GM12878 (cell line): ENCODE results near the gene CCDC24. TPM values are rescaled to one million over a fixed set of nuclear protein-coding genes. Genes with fewer than 3 reads are reported as not detected.

Experiments used
- ASH2L ChIP-seq: fragments of 300-600, 200-600 bp; sonication (generic); IDR thresholded peaks from 2 replicates; pipeline ENCODE4 v1.6.1; 2017; ENCODE audit warnings: low read depth, mild to moderate bottlenecking, borderline replicate concordance
- BRCA1 ChIP-seq: IDR thresholded peaks from 2 replicates; pipeline ENCODE4 v1.6.1; 2011; ENCODE audit warnings: low read depth, low read length, improper control_type of control experiment
- CBX5 ChIP-seq: sonication (generic); IDR thresholded peaks from 2 replicates; pipeline ENCODE4 v1.6.1; 2016; ENCODE audit warnings: low read depth, moderate library complexity, mild to moderate bottlenecking, inconsistent platforms
- TCF3 ChIP-seq: IDR thresholded peaks from 2 replicates; pipeline ENCODE4 v1.6.1; 2012; ENCODE audit warnings: low read depth, mild to moderate bottlenecking, low read length, borderline replicate concordance; ENCODE audit not compliant: insufficient read depth
- polyA plus RNA-seq, 11 experiments: library from polyadenylated mRNA; depleted of rRNA in 4 of 11; unstranded in 6 of 11; stranded (reverse) in 5 of 11; fragments of >200 nt; fragmentation: Nextera tagmentation in 4 of 11; fragmentation: Illumina TruSeq in 1 of 11; extraction: Ambion mirVana in 4 of 11; extraction: Trizol in 1 of 11; gene quantifications; 1 replicate in 1 of 11; 2 replicates in 10 of 11; pipeline versions ENCODE4 v1.2.1 to v1.2.3, GENCODE V29; 2011 to 2016; ENCODE audit warnings: inconsistent platforms in 2 of 11, missing spikeins in 2 of 11, low read depth in 1 of 11
- total RNA-seq, 4 experiments: library from RNA; depleted of rRNA in 3 of 4; stranded (reverse); fragments of >200 nt in 3 of 4; fragmentation: Illumina TruSeq in 1 of 4; extraction: Trizol in 1 of 4; gene quantifications; 2 replicates each; pipeline versions ENCODE4 v1.2.1 to v1.2.3, GENCODE V29; 2013 to 2021
- TF ChIP-seq, protein P1 (sequence below): fragments of 450-650 bp; IDR thresholded peaks from 2 replicates; pipeline ENCODE4 v1.6.1; 2017; ENCODE audit warnings: mild to moderate bottlenecking, moderate library complexity
- TF ChIP-seq, protein P2 (sequence below): fragments of 450-650 bp; IDR thresholded peaks from 2 replicates; pipeline ENCODE4 v1.6.1; 2017; ENCODE audit warnings: antibody characterized with exemption, mild to moderate bottlenecking, moderate library complexity
- TF ChIP-seq, protein P3 (sequence below): IDR thresholded peaks from 2 replicates; pipeline ENCODE4 v1.6.1; 2011; ENCODE audit warnings: mild to moderate bottlenecking, low read depth, low read length, moderate library complexity; ENCODE audit not compliant: insufficient replicate concordance
- TF ChIP-seq, protein P4 (sequence below): fragments of 150-350 bp; IDR thresholded peaks from 2 replicates; pipeline ENCODE4 v1.6.1; 2016; ENCODE audit warnings: low read depth, low read length

Gene CCDC24
- total and polyA plus RNA-seq, 10 of the 15 experiments (the other 5 are each of a cell fraction or from before 2014, with no cell fraction given) = 0.18 to 3.1 (median 1.6) TPM; not detected in 1

DNA sequence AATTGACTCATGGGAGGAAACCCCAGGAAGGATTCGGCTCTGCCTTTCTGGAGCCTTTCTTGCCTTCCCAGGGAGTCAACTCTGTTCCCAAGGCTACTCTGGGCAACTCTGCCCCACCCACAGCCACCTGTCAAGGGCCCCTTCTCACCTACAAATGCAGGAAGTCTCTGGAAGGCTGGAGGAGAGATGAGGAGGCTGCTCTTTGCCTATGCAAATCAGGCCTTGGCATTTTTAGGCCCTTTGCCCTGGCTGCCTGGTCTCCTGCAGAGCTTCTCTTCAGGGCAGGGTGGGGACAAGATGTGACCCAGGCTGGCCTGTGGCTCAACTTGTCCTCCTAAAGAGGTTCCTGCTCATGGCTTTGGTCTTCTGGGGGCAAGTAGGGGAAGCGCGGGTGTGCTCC lies 34.4 kb downstream of the CCDC24 start (continued):
- TF ChIP-seq, protein P1, sequence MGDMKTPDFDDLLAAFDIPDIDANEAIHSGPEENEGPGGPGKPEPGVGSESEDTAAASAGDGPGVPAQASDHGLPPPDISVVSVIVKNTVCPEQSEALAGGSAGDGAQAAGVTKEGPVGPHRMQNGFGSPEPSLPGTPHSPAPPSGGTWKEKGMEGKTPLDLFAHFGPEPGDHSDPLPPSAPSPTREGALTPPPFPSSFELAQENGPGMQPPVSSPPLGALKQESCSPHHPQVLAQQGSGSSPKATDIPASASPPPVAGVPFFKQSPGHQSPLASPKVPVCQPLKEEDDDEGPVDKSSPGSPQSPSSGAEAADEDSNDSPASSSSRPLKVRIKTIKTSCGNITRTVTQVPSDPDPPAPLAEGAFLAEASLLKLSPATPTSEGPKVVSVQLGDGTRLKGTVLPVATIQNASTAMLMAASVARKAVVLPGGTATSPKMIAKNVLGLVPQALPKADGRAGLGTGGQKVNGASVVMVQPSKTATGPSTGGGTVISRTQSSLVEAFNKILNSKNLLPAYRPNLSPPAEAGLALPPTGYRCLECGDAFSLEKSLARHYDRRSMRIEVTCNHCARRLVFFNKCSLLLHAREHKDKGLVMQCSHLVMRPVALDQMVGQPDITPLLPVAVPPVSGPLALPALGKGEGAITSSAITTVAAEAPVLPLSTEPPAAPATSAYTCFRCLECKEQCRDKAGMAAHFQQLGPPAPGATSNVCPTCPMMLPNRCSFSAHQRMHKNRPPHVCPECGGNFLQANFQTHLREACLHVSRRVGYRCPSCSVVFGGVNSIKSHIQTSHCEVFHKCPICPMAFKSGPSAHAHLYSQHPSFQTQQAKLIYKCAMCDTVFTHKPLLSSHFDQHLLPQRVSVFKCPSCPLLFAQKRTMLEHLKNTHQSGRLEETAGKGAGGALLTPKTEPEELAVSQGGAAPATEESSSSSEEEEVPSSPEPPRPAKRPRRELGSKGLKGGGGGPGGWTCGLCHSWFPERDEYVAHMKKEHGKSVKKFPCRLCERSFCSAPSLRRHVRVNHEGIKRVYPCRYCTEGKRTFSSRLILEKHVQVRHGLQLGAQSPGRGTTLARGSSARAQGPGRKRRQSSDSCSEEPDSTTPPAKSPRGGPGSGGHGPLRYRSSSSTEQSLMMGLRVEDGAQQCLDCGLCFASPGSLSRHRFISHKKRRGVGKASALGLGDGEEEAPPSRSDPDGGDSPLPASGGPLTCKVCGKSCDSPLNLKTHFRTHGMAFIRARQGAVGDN = no peak
- TF ChIP-seq TCF3 (no peak), CBX5 (no peak), BRCA1 (no peak), ASH2L (no peak)
- TF ChIP-seq, protein P2, sequence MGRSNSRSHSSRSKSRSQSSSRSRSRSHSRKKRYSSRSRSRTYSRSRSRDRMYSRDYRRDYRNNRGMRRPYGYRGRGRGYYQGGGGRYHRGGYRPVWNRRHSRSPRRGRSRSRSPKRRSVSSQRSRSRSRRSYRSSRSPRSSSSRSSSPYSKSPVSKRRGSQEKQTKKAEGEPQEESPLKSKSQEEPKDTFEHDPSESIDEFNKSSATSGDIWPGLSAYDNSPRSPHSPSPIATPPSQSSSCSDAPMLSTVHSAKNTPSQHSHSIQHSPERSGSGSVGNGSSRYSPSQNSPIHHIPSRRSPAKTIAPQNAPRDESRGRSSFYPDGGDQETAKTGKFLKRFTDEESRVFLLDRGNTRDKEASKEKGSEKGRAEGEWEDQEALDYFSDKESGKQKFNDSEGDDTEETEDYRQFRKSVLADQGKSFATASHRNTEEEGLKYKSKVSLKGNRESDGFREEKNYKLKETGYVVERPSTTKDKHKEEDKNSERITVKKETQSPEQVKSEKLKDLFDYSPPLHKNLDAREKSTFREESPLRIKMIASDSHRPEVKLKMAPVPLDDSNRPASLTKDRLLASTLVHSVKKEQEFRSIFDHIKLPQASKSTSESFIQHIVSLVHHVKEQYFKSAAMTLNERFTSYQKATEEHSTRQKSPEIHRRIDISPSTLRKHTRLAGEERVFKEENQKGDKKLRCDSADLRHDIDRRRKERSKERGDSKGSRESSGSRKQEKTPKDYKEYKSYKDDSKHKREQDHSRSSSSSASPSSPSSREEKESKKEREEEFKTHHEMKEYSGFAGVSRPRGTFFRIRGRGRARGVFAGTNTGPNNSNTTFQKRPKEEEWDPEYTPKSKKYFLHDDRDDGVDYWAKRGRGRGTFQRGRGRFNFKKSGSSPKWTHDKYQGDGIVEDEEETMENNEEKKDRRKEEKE = no peak
- TF ChIP-seq, protein P3, sequence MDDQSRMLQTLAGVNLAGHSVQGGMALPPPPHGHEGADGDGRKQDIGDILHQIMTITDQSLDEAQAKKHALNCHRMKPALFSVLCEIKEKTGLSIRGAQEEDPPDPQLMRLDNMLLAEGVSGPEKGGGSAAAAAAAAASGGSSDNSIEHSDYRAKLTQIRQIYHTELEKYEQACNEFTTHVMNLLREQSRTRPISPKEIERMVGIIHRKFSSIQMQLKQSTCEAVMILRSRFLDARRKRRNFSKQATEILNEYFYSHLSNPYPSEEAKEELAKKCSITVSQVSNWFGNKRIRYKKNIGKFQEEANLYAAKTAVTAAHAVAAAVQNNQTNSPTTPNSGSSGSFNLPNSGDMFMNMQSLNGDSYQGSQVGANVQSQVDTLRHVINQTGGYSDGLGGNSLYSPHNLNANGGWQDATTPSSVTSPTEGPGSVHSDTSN = no peak
- TF ChIP-seq, protein P4, sequence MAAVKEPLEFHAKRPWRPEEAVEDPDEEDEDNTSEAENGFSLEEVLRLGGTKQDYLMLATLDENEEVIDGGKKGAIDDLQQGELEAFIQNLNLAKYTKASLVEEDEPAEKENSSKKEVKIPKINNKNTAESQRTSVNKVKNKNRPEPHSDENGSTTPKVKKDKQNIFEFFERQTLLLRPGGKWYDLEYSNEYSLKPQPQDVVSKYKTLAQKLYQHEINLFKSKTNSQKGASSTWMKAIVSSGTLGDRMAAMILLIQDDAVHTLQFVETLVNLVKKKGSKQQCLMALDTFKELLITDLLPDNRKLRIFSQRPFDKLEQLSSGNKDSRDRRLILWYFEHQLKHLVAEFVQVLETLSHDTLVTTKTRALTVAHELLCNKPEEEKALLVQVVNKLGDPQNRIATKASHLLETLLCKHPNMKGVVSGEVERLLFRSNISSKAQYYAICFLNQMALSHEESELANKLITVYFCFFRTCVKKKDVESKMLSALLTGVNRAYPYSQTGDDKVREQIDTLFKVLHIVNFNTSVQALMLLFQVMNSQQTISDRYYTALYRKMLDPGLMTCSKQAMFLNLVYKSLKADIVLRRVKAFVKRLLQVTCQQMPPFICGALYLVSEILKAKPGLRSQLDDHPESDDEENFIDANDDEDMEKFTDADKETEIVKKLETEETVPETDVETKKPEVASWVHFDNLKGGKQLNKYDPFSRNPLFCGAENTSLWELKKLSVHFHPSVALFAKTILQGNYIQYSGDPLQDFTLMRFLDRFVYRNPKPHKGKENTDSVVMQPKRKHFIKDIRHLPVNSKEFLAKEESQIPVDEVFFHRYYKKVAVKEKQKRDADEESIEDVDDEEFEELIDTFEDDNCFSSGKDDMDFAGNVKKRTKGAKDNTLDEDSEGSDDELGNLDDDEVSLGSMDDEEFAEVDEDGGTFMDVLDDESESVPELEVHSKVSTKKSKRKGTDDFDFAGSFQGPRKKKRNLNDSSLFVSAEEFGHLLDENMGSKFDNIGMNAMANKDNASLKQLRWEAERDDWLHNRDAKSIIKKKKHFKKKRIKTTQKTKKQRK = no peak
